Chondrocyte (in vitro differentiated cells): ENCODE measurements around the gene GJA5. TPM values are rescaled to one million over a fixed set of nuclear protein-coding genes. Genes with fewer than 3 reads are reported as not detected.

Source experiments
- DNase-seq: peaks from one replicate; pipeline ENCODE4 v3.0.0; 2021; ENCODE audit warnings: mixed read lengths, low spot score
- H3K27ac Mint-ChIP-seq: one replicate; pipeline ENCODE4 v1.8.0; 2021; ENCODE audit warnings: mild to moderate bottlenecking, moderate library complexity, mixed read lengths; ENCODE audit not compliant: unreplicated experiment
- H3K27me3 Mint-ChIP-seq: 2 replicates; pipeline ENCODE4 v1.8.0; 2021; ENCODE audit warnings: low read depth, mixed read lengths
- H3K36me3 Mint-ChIP-seq: 2 replicates; pipeline ENCODE4 v1.8.0; 2021; ENCODE audit warnings: low read depth, mixed read lengths
- H3K4me1 Mint-ChIP-seq: 2 replicates; pipeline ENCODE4 v1.8.0; 2021; ENCODE audit warnings: low read depth, mild to moderate bottlenecking, mixed read lengths
- H3K4me3 Mint-ChIP-seq: one replicate; pipeline ENCODE4 v1.8.0; 2021; ENCODE audit warnings: mild to moderate bottlenecking, moderate library complexity, mixed read lengths; ENCODE audit not compliant: unreplicated experiment
- H3K9me3 Mint-ChIP-seq: 2 replicates; pipeline ENCODE4 v1.8.0; 2021; ENCODE audit warnings: low read depth, mixed read lengths
- CTCF ChIP-seq: fragments of 200-600 bp; sonication (generic); IDR thresholded peaks from 2 replicates; pipeline ENCODE4 v1.5.0; 2021; ENCODE audit warnings: antibody characterized with exemption, mild to moderate bottlenecking, moderate library complexity
- total RNA-seq: library from RNA; stranded (reverse); gene quantifications from 3 replicates; pipeline ENCODE4 v1.2.1, GENCODE V29; 2021

Gene GJA5
- total RNA-seq, 1 donor from 2014 or later = 0.17 TPM

- TF ChIP-seq CTCF = no peak
- no peak overlapping the region for H3K4me3 Mint-ChIP-seq
- H3K4me1 Mint-ChIP-seq = peaks cover 9% of the 10 kb centered on the region
- no peak for DNase-seq
- H3K9me3 Mint-ChIP-seq = peaks cover 5% of the 10 kb centered on the region
- H3K36me3 Mint-ChIP-seq = no peaks in the 10 kb centered on the region
- H3K27me3 Mint-ChIP-seq = no peaks in the 10 kb centered on the region
- no peak overlapping the region for H3K27ac Mint-ChIP-seq
These were observed 40.4 kb upstream of the GJA5 start for GRCh38 chr1:147800804-147801203.

- Mint-ChIP-seq H3K36me3 (no peaks in the 10 kb centered on the region), H3K4me3 (no peak overlapping the region), H3K27ac (no peak overlapping the region), H3K4me1 (peaks cover 9% of the 10 kb centered on the region), H3K9me3 (peaks cover 5% of the 10 kb centered on the region), H3K27me3 (no peaks in the 10 kb centered on the region)
- no peak for DNase-seq
- no peak for TF ChIP-seq CTCF
These were observed 38.3 kb upstream of the GJA5 start for GRCh38 chr1:147798731-147799130.

GRCh38 chr1:147794570-147794969, 34.2 kb upstream of the GJA5 start:
- Mint-ChIP-seq H3K27me3 (no peaks in the 10 kb centered on the region), H3K27ac (no peak overlapping the region), H3K4me3 (no peak overlapping the region), H3K36me3 (no peaks in the 10 kb centered on the region), H3K9me3 (peaks cover 3% of the 10 kb centered on the region), H3K4me1 (peaks cover 9% of the 10 kb centered on the region)
- TF ChIP-seq CTCF = no peak
- no peak for DNase-seq

GRCh38 chr1:147791876-147792275, 31.5 kb upstream of the GJA5 start:
- Mint-ChIP-seq H3K9me3 (peaks cover 3% of the 10 kb centered on the region), H3K27ac (no peak overlapping the region), H3K4me3 (no peak overlapping the region), H3K27me3 (peaks cover 1% of the 10 kb centered on the region), H3K4me1 (no peaks in the 10 kb centered on the region), H3K36me3 (no peaks in the 10 kb centered on the region)
- DNase-seq = no peak
- TF ChIP-seq CTCF = no peak

- no peaks in the 10 kb centered on the region for H3K36me3 Mint-ChIP-seq
- peaks cover 18% of the 10 kb centered on the region for H3K27me3 Mint-ChIP-seq
- H3K27ac Mint-ChIP-seq = no peak overlapping the region
- no peak for DNase-seq
- H3K9me3 Mint-ChIP-seq = peaks cover 3% of the 10 kb centered on the region
- no peak overlapping the region for H3K4me3 Mint-ChIP-seq
- no peaks in the 10 kb centered on the region for H3K4me1 Mint-ChIP-seq
- no peak for TF ChIP-seq CTCF
These were observed 27.4 kb upstream of the GJA5 start for GRCh38 chr1:147787765-147788164.
